Subcutaneous adipose tissue (tissue), 4 donors: ENCODE results near the gene SIRT6. TPM values are rescaled to one million over a fixed set of nuclear protein-coding genes. Genes with fewer than 3 reads are reported as not detected.

ENCODE experiments used
- total RNA-seq, 4 donors: library from RNA; depleted of rRNA; stranded (reverse); fragments of >200 nt; gene quantifications; one replicate each; pipeline ENCODE4 v1.1.0, GENCODE V29; 2016
- TF ChIP-seq, protein P1 (sequence below): fragments of 450-650 bp; IDR thresholded peaks from one replicate; pipeline ENCODE4 v1.5.1; 2016; ENCODE audit warnings: low read depth, mild to moderate bottlenecking, control low read depth, antibody characterized with exemption, moderate library complexity

SIRT6 gene
- total RNA-seq, 4 donors from 2014 or later, result 12.6 to 28.3 (median 15.6) TPM

DNA sequence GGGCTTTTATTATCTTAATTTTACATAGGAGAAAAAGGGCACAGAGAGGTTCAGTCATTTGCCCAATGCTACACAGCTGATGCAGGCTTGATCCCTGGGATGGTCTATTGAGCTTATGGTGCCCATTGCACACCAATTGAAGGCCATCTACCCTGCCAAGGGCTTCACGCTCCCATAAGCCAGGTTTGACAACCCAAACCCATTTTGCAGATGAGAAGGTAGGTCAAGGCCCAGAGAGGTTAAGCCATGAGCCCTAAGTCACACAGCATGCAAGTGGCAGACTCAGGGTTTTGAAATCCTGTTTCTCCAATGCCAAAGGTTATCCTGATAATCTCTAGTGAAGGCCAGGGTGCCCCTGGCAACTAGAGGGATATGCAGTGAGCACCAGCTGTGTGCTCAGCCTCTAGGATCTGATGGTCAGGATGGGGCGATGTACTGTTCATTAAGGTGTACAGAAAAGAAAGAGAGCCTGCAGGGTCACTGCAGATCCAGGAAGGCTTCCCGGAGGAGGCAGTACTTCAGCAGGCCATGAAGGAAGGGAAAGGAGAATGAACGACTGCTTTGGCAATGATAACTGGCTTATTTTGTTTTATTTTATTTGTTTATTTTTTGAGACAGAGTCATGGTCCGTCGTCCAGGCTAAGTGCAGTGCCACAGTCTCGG, 20.8 kb downstream of the SIRT6 start:
- TF ChIP-seq, protein P1, sequence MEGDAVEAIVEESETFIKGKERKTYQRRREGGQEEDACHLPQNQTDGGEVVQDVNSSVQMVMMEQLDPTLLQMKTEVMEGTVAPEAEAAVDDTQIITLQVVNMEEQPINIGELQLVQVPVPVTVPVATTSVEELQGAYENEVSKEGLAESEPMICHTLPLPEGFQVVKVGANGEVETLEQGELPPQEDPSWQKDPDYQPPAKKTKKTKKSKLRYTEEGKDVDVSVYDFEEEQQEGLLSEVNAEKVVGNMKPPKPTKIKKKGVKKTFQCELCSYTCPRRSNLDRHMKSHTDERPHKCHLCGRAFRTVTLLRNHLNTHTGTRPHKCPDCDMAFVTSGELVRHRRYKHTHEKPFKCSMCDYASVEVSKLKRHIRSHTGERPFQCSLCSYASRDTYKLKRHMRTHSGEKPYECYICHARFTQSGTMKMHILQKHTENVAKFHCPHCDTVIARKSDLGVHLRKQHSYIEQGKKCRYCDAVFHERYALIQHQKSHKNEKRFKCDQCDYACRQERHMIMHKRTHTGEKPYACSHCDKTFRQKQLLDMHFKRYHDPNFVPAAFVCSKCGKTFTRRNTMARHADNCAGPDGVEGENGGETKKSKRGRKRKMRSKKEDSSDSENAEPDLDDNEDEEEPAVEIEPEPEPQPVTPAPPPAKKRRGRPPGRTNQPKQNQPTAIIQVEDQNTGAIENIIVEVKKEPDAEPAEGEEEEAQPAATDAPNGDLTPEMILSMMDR, result no peak

DNA sequence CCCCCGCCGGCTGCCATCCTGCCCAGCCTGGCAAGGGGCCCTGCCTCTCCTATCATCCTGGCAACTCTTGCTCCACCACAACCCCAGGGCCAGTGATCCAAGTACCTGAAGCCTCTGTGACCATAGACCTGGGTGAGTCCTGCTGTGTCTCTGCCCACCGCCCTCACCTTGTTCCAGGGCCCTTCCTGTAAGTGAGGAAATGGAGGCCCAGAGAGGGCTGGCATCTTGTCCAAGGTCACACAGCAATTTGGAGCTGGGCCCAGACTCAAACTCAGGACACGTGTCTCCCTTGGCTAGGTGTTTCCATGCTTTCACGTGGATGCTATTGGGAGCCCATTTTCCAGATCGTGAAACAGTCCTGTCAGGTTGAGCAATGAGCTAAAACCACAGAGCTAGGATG, 25.2 kb downstream of the SIRT6 start:
- TF ChIP-seq, protein P1, result no peak

DNA sequence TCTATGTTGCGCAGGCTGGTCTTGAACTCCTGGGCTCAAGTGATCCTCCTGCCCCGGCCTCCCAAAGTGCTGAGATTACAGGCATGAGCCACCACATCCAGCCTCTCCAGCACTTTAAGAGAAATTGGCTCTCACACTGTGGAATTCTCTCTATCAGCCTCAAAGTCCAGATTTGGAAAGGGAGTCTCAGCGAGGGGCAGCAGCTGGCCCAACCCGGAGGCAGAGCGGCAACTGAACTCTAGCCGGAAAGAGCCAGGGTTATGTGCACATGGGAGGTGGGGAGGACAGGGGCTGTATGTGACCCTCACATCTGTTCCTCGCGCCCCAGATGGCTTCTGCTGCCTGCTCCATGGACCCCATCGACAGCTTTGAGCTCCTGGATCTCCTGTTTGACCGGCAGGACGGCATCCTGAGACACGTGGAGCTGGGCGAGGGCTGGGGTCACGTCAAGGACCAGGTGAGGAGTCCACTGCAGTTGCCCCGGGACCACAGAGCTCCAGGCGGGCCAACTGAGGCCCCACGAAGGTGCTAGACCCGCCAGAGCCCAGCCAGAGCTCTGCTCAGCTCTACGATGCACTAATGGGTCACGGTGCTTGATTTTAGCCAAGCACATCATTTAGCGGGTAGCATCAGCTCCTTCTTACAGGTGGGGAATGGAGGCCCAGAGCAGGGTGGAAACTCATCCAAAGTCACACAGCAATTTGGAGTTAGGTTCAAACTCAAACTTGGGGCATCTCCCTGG, 27.6 kb downstream of the SIRT6 start:
- TF ChIP-seq, protein P1, result no peak

DNA sequence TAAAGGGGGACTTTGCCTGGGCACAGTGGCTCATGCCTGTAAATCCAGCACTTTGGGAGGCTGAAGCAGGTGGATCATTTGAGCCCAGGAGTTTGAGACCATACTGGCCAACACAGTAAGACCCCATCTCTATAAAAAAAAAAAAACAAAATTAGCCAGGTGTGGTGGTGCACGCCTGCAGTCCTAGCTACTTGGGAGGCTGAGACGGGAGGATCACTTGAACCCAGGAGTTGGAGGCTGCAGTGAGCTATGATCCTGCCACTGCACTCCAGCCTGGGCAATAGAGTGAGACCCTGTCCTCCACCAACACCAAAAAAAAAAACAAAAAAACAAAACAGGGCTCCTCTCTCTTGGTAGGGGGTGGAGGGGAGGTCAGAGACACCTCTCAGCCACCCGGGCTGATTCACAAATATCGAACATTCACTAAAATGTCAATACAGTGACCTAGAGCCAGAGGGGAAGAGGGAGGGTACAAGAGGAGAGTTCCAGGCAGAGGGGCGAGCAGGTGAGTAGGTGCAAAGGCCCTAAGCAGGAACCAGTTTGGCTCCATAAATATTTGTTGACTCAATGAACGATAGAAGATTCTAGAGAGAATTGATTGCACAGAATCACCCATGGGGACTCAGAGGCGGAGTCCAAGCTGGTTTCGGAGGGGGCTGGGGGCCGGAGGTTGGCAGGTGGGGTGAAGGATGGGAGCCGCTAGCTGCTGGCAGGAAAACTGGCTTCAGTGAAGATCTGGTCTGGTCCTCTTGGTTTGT, 29.9 kb downstream of the SIRT6 start:
- TF ChIP-seq, protein P1, result no peak

DNA sequence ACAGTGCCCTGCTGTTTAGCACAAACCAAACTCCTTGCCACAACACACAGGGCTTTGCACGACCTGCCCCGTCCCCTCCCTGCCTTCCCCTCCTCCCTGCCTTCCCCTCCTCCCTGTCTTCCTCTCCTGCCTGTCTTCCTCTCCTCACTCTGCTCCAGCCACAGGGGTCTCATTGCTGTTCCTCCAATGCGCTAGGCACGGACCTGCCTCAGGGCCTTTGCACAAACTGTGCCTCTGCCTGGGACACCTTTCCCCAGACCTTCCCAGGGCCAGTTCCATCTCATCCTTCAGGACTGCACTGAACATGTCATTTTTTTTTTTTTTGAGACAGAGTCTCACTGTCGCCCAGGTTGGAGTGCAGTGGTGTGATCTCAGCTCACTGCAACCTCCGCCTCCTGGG, 30.7 kb downstream of the SIRT6 start:
- TF ChIP-seq, protein P1, result no peak

DNA sequence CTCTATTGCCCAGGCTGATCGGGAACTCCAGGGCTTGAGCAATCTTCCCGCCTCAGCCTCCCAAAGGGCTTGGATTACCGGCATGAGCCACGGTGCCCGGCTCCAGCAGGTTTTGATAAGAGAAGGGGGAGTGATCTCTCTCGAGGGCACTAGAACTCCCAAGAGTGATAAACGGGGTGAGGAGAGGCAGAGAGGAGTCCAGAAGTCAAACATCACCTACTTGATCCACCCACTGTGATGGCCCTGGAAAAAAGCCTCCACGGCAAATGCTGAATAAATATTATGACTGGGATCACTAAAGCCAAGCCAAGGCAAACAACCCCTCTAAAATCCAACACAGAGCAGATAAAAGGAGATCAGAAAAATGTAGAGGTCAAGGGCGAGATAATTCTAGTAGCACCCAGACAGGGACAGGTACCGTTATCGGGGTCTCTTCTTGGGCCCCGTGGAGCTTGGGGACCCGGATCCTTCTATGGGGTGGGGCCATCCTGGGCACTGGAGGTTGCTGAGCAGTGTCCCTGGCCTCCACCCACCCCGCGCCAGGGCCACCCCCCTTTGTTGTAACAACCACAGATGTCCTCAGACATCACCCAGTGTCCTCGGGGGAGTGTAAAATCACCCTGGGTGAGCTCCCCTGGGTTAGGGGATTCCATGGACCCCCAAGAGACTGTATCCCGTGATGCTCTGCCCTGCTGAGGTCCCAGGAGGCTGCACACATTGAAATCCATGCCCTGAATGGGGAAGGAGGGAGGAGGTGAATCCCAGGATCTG, 32.7 kb downstream of the SIRT6 start:
- TF ChIP-seq, protein P1, result no peak
